ENCODE results near the gene KCTD6.
A peak's percentile ranks its signal among the peaks of the same experiment; 100 is the strongest.

The KCTD6 gene

GRCh38 chr3:58491506-58492402 is at the start of gene KCTD6:
Gene KCTD6 (plus strand): TSS chr3:58492096. CDS start chr3:58498756, 6,660 bp downstream.
- H3K9me3 Mint-ChIP-seq, result no peaks in the 10 kb centered on the region
- peaks cover 37% of the 10 kb centered on the region for H3K4me1 Mint-ChIP-seq (ENCODE audit: low read depth)
- H3K27me3 Mint-ChIP-seq (ENCODE audit: low read depth), result peaks cover 42% of the 10 kb centered on the region
- peak; percentile 91 for DNase-seq (ENCODE audit: low spot score)
- H3K36me3 Mint-ChIP-seq (ENCODE audit: low read depth), result peaks cover 4% of the 10 kb centered on the region
- peak within 1 kb of the TSS; percentile 93 for H3K4me3 Mint-ChIP-seq
- peak within 1 kb of the TSS; percentile 88 for H3K27ac Mint-ChIP-seq

- peaks cover 3% of the 10 kb centered on the region for H3K27me3 Mint-ChIP-seq (ENCODE audit: low read depth)
- peaks cover 5% of the 10 kb centered on the region for H3K36me3 Mint-ChIP-seq (ENCODE audit: low read depth)
- no peak overlapping the region for H3K4me3 Mint-ChIP-seq
- no peak for DNase-seq (ENCODE audit: low spot score)
- peaks cover 24% of the 10 kb centered on the region for H3K9me3 Mint-ChIP-seq
- H3K4me1 Mint-ChIP-seq (ENCODE audit: low read depth), result no peaks in the 10 kb centered on the region
- H3K27ac Mint-ChIP-seq, result no peak overlapping the region
Observed at GRCh38 chr3:58452176-58452575, 39.7 kb upstream of the KCTD6 start.

- H3K27ac Mint-ChIP-seq, result no peak overlapping the region
- peaks cover 9% of the 10 kb centered on the region for H3K4me1 Mint-ChIP-seq (ENCODE audit: low read depth)
- H3K9me3 Mint-ChIP-seq, result peaks cover 14% of the 10 kb centered on the region
- H3K36me3 Mint-ChIP-seq (ENCODE audit: low read depth), result peaks cover 5% of the 10 kb centered on the region
- no peak for DNase-seq (ENCODE audit: low spot score)
- no peak overlapping the region for H3K4me3 Mint-ChIP-seq
- no peaks in the 10 kb centered on the region for H3K27me3 Mint-ChIP-seq (ENCODE audit: low read depth)
Observed at GRCh38 chr3:58459160-58459559, 32.7 kb upstream of the KCTD6 start.

GRCh38 chr3:58462829-58463180 is 29.1 kb upstream of the KCTD6 start:
- no peaks in the 10 kb centered on the region for H3K9me3 Mint-ChIP-seq
- H3K4me1 Mint-ChIP-seq (ENCODE audit: low read depth), result peaks cover 9% of the 10 kb centered on the region
- no peak for DNase-seq (ENCODE audit: low spot score)
- no peak overlapping the region for H3K4me3 Mint-ChIP-seq
- H3K27me3 Mint-ChIP-seq (ENCODE audit: low read depth), result no peaks in the 10 kb centered on the region
- H3K27ac Mint-ChIP-seq, result no peak overlapping the region
- no peaks in the 10 kb centered on the region for H3K36me3 Mint-ChIP-seq (ENCODE audit: low read depth)

GRCh38 chr3:58463181-58463941 is 28.5 kb upstream of the KCTD6 start:
- Mint-ChIP-seq H3K36me3 (ENCODE audit: low read depth) (no peaks in the 10 kb centered on the region), H3K9me3 (no peaks in the 10 kb centered on the region), H3K4me1 (ENCODE audit: low read depth) (peaks cover 9% of the 10 kb centered on the region), H3K27ac (no peak overlapping the region), H3K27me3 (ENCODE audit: low read depth) (no peaks in the 10 kb centered on the region), H3K4me3 (peak overlapping the region; percentile 50)
- DNase-seq (ENCODE audit: low spot score), result peak; percentile 81

- Mint-ChIP-seq H3K9me3 (no peaks in the 10 kb centered on the region), H3K36me3 (ENCODE audit: low read depth) (no peaks in the 10 kb centered on the region), H3K4me3 (peak overlapping the region; percentile 50), H3K27me3 (ENCODE audit: low read depth) (no peaks in the 10 kb centered on the region), H3K27ac (no peak overlapping the region), H3K4me1 (ENCODE audit: low read depth) (peaks cover 11% of the 10 kb centered on the region)
- DNase-seq (ENCODE audit: low spot score), result no peak
Observed at GRCh38 chr3:58463942-58464271, 28.0 kb upstream of the KCTD6 start.

- Mint-ChIP-seq H3K27me3 (ENCODE audit: low read depth) (no peaks in the 10 kb centered on the region), H3K4me1 (ENCODE audit: low read depth) (peaks cover 12% of the 10 kb centered on the region), H3K4me3 (no peak overlapping the region), H3K27ac (no peak overlapping the region), H3K36me3 (ENCODE audit: low read depth) (no peaks in the 10 kb centered on the region), H3K9me3 (no peaks in the 10 kb centered on the region)
- DNase-seq (ENCODE audit: low spot score), result peak; percentile 21
Observed at GRCh38 chr3:58464866-58465265, 27.0 kb upstream of the KCTD6 start.

- no peaks in the 10 kb centered on the region for H3K27me3 Mint-ChIP-seq (ENCODE audit: low read depth)
- peaks cover 28% of the 10 kb centered on the region for H3K4me1 Mint-ChIP-seq (ENCODE audit: low read depth)
- no peaks in the 10 kb centered on the region for H3K9me3 Mint-ChIP-seq
- no peak for DNase-seq (ENCODE audit: low spot score)
- H3K27ac Mint-ChIP-seq, result no peak overlapping the region
- H3K4me3 Mint-ChIP-seq, result no peak overlapping the region
- no peaks in the 10 kb centered on the region for H3K36me3 Mint-ChIP-seq (ENCODE audit: low read depth)
Observed at GRCh38 chr3:58466899-58467563, 24.9 kb upstream of the KCTD6 start.

- Mint-ChIP-seq H3K27me3 (ENCODE audit: low read depth) (no peaks in the 10 kb centered on the region), H3K4me1 (ENCODE audit: low read depth) (peaks cover 32% of the 10 kb centered on the region), H3K4me3 (no peak overlapping the region), H3K9me3 (no peaks in the 10 kb centered on the region), H3K27ac (no peak overlapping the region), H3K36me3 (ENCODE audit: low read depth) (no peaks in the 10 kb centered on the region)
- DNase-seq (ENCODE audit: low spot score), result no peak
Observed at GRCh38 chr3:58469096-58469495, 22.8 kb upstream of the KCTD6 start.

GRCh38 chr3:58470363-58471024 is 21.4 kb upstream of the KCTD6 start:
- Mint-ChIP-seq H3K4me3 (peak overlapping the region; percentile 59), H3K27me3 (ENCODE audit: low read depth) (no peaks in the 10 kb centered on the region), H3K36me3 (ENCODE audit: low read depth) (no peaks in the 10 kb centered on the region), H3K4me1 (ENCODE audit: low read depth) (peaks cover 45% of the 10 kb centered on the region), H3K9me3 (no peaks in the 10 kb centered on the region), H3K27ac (peak overlapping the region; percentile 83)
- DNase-seq (ENCODE audit: low spot score), result no peak

- Mint-ChIP-seq H3K9me3 (no peaks in the 10 kb centered on the region), H3K27me3 (ENCODE audit: low read depth) (no peaks in the 10 kb centered on the region), H3K4me1 (ENCODE audit: low read depth) (peaks cover 45% of the 10 kb centered on the region), H3K36me3 (ENCODE audit: low read depth) (no peaks in the 10 kb centered on the region), H3K27ac (peak overlapping the region; percentile 83), H3K4me3 (peak overlapping the region; percentile 59)
- DNase-seq (ENCODE audit: low spot score), result peak; percentile 83
Observed at GRCh38 chr3:58471025-58471887, 20.6 kb upstream of the KCTD6 start.

GRCh38 chr3:58473275-58473674 is 18.6 kb upstream of the KCTD6 start:
- Mint-ChIP-seq H3K4me1 (ENCODE audit: low read depth) (peaks cover 45% of the 10 kb centered on the region), H3K9me3 (no peaks in the 10 kb centered on the region), H3K36me3 (ENCODE audit: low read depth) (no peaks in the 10 kb centered on the region), H3K27ac (no peak overlapping the region), H3K27me3 (ENCODE audit: low read depth) (peaks cover 6% of the 10 kb centered on the region), H3K4me3 (no peak overlapping the region)
- DNase-seq (ENCODE audit: low spot score), result no peak

- Mint-ChIP-seq H3K36me3 (ENCODE audit: low read depth) (peaks cover 1% of the 10 kb centered on the region), H3K27me3 (ENCODE audit: low read depth) (peaks cover 9% of the 10 kb centered on the region), H3K9me3 (peaks cover 5% of the 10 kb centered on the region), H3K4me3 (no peak overlapping the region), H3K27ac (no peak overlapping the region), H3K4me1 (ENCODE audit: low read depth) (peaks cover 43% of the 10 kb centered on the region)
- DNase-seq (ENCODE audit: low spot score), result no peak
Observed at GRCh38 chr3:58474348-58474911, 17.5 kb upstream of the KCTD6 start.
